HCT116 (cell line): ENCODE measurements around the gene NIF3L1. TPM values are rescaled to one million over a fixed set of nuclear protein-coding genes. Genes with fewer than 3 reads are reported as not detected.

Experiments
- ATAC-seq: fragments of 200-7000 bp; cut with Tn5 transposase; 2 replicates; pipeline ENCODE4 v1.9.1; 2020; ENCODE audit warnings: mild to moderate bottlenecking, moderate library complexity
- BruUV-seq: library from RNA; stranded (reverse); fragments of 400-500 nt; replicated peaks from 2 replicates; lab custom pipeline; 2021; lab: Mats Ljungman, UMichigan
- CTCF ChIA-PET: fragments of 300-600 bp; sonication (Branson Sonifier 250); formaldehyde crosslinking; loops from one replicate; lab custom pipeline; 2021; ENCODE audit warnings: antibody characterized with exemption; lab: Charles Lee
- POLR2A ChIA-PET: fragments of 300-600, 350-600 bp; sonication (Branson Sonifier 250); formaldehyde crosslinking; loops from one replicate; lab custom pipeline; 2021; ENCODE audit warnings: antibody characterized with exemption; lab: Charles Lee
- RAD21 ChIA-PET, 2 experiments: fragments of 300-600 bp; sonication (Branson Sonifier 250); formaldehyde crosslinking; loops; one replicate each; lab custom pipeline; 2023; ENCODE audit warnings: low total read pairs in 2 of 2; ENCODE audit not compliant: uncharacterized antibody in 2 of 2, unreplicated experiment in 2 of 2, low non-redundant PET in 1 of 2; lab: Charles Lee
- DNase-seq: peaks from one replicate; pipeline ENCODE4 v3.0.0-alpha.2; 2010; ENCODE audit warnings: low read depth, low spot score
- H2AFZ ChIP-seq: fragments of 200-600 bp; shearing (Covaris generic), sonication (generic); 2 replicates; pipeline ENCODE4 v1.6.1; 2017; ENCODE audit warnings: low read depth, mixed run types, mixed read lengths, antibody characterized with exemption, low read length; ENCODE audit not compliant: poor library complexity, severe bottlenecking
- H3K27ac ChIP-seq: 2 replicates; pipeline ENCODE4 v1.5.1; 2012; ENCODE audit warnings: low read depth, low read length
- H3K27me3 ChIP-seq: fragments of 200-600 bp; sonication (generic); 2 replicates; pipeline ENCODE4 v1.6.1; 2016; ENCODE audit warnings: mixed run types, low read length, mixed read lengths; ENCODE audit not compliant: insufficient read depth
- H3K36me3 ChIP-seq, 2 experiments: fragments of 200-500 bp in 1 of 2; fragments of 200-600 bp in 1 of 2; sonication (Bioruptor generic) in 1 of 2; sonication (generic) in 1 of 2; 2 replicates each; pipeline versions ENCODE4 v1.5.1 to v1.6.1; 2014 to 2016; ENCODE audit warnings: low read length in 2 of 2, inconsistent platforms in 1 of 2, mixed read lengths in 1 of 2, mixed run types in 1 of 2; ENCODE audit not compliant: insufficient read depth in 2 of 2, control insufficient read depth in 1 of 2
- H3K4me1 ChIP-seq, 2 experiments: fragments of 200-600 bp in 1 of 2; sonication (generic) in 1 of 2; 2 replicates each; pipeline versions ENCODE4 v1.5.1 to v1.6.1; 2012 to 2017; ENCODE audit warnings: low read length in 2 of 2, inconsistent platforms in 1 of 2, mild to moderate bottlenecking in 1 of 2, mixed read lengths in 1 of 2, mixed run types in 1 of 2, moderate library complexity in 1 of 2; ENCODE audit not compliant: insufficient read depth in 2 of 2, control insufficient read depth in 1 of 2
- H3K4me2 ChIP-seq: fragments of 200-600 bp; sonication (generic); 2 replicates; pipeline ENCODE4 v1.6.1; 2017; ENCODE audit warnings: mixed run types, low read length, mixed read lengths
- H3K4me3 ChIP-seq, 2 experiments: fragments of 200-600 bp in 1 of 2; sonication (generic) in 1 of 2; replicated peaks in 1 of 2; 2 replicates each; pipeline ENCODE4 v1.5.1; 2011 to 2016; ENCODE audit warnings: low read length in 2 of 2, control low read depth in 1 of 2, low read depth in 1 of 2, mild to moderate bottlenecking in 1 of 2, mixed read lengths in 1 of 2, mixed run types in 1 of 2
- H3K79me2 ChIP-seq: fragments of 200-600 bp; sonication (generic); 2 replicates; pipeline ENCODE4 v1.6.1; 2017; ENCODE audit warnings: mild to moderate bottlenecking, mixed run types, low read length, moderate library complexity, mixed read lengths; ENCODE audit not compliant: insufficient read depth
- H3K9ac ChIP-seq: fragments of 200-600 bp; sonication (generic); 2 replicates; pipeline ENCODE4 v1.6.1; 2016; ENCODE audit warnings: low read length, mixed read lengths
- H3K9me2 ChIP-seq: fragments of 200-600 bp; sonication (generic), shearing (Covaris generic); 2 replicates; pipeline ENCODE4 v1.6.1; 2017; ENCODE audit warnings: mixed run types, mild to moderate bottlenecking, moderate library complexity; ENCODE audit not compliant: insufficient read depth
- H3K9me3 ChIP-seq, 2 experiments: fragments of 200-500 bp in 1 of 2; fragments of 200-600 bp in 1 of 2; sonication (Bioruptor generic) in 1 of 2; sonication (generic) in 1 of 2; 2 replicates each; pipeline ENCODE4 v1.6.1; 2014 to 2017; ENCODE audit warnings: low read length in 2 of 2, mixed read lengths in 2 of 2, inconsistent platforms in 1 of 2, low read depth in 1 of 2, mild to moderate bottlenecking in 1 of 2, mixed run types in 1 of 2, moderate library complexity in 1 of 2; ENCODE audit not compliant: control insufficient read depth in 1 of 2, insufficient read depth in 1 of 2
- H4K20me1 ChIP-seq: fragments of 200-600 bp; sonication (generic), shearing (Covaris generic); 2 replicates; pipeline ENCODE4 v1.6.1; 2017; ENCODE audit warnings: mixed run types, mild to moderate bottlenecking, moderate library complexity; ENCODE audit not compliant: insufficient read depth
- CBX3 ChIP-seq: IDR thresholded peaks from 2 replicates; pipeline ENCODE4 v1.6.1; 2012; ENCODE audit warnings: low read depth
- EGR1 ChIP-seq: IDR thresholded peaks from 2 replicates; pipeline ENCODE4 v1.6.1; 2012; ENCODE audit warnings: low read depth
- ELF1 ChIP-seq: IDR thresholded peaks from 2 replicates; pipeline ENCODE4 v1.6.1; 2012; ENCODE audit warnings: low read depth, borderline replicate concordance
- EZH2 ChIP-seq: fragments of 200-600 bp; sonication (generic); IDR thresholded peaks from 2 replicates; pipeline ENCODE4 v1.6.1; 2017; ENCODE audit warnings: antibody characterized with exemption, mixed run types
- JUND ChIP-seq: IDR thresholded peaks from 2 replicates; pipeline ENCODE4 v1.6.1; 2012
- POLR2AphosphoS5 ChIP-seq: IDR thresholded peaks from 2 replicates; pipeline ENCODE4 v1.6.1; 2011; ENCODE audit warnings: mild to moderate bottlenecking, low read depth, low read length, moderate library complexity
- RAD21 ChIP-seq: IDR thresholded peaks from 2 replicates; pipeline ENCODE4 v1.6.1; 2012; ENCODE audit warnings: low read depth, mild to moderate bottlenecking
- REST ChIP-seq: IDR thresholded peaks from 2 replicates; pipeline ENCODE4 v1.6.1; 2012; ENCODE audit warnings: low read depth
- SIN3A ChIP-seq: IDR thresholded peaks from 2 replicates; pipeline ENCODE4 v1.6.1; 2012; ENCODE audit warnings: low read depth
- SP1 ChIP-seq: IDR thresholded peaks from 2 replicates; pipeline ENCODE4 v1.6.1; 2012; ENCODE audit warnings: low read depth
- SRF ChIP-seq: IDR thresholded peaks from 2 replicates; pipeline ENCODE4 v1.6.1; 2012; ENCODE audit warnings: low read depth
- TCF7L2 ChIP-seq: IDR thresholded peaks from 2 replicates; pipeline ENCODE4 v1.7.0; 2011; ENCODE audit warnings: borderline replicate concordance, inconsistent platforms; ENCODE audit not compliant: insufficient read depth, insufficient read length; ENCODE audit errors: extremely low read depth
- YY1 ChIP-seq: IDR thresholded peaks from 2 replicates; pipeline ENCODE4 v1.6.1; 2011; ENCODE audit warnings: low read length, low read depth, moderate library complexity, mild to moderate bottlenecking; ENCODE audit not compliant: insufficient replicate concordance; ENCODE audit errors: extremely low read depth
- ZBTB33 ChIP-seq: IDR thresholded peaks from 2 replicates; pipeline ENCODE4 v1.6.1; 2011; ENCODE audit warnings: mild to moderate bottlenecking, low read length, moderate library complexity; ENCODE audit not compliant: insufficient replicate concordance; ENCODE audit errors: extremely low read depth
- intact Hi-C: fragments of 100-400 bp; cut with micrococcal nuclease; formaldehyde crosslinking; loops from 2 replicates; pipeline ENCODE4 v1.10.0; 2022
- total RNA-seq: library from RNA; stranded (reverse); gene quantifications from one replicate; pipeline ENCODE4 v1.2.1, GENCODE V29; 2021; ENCODE audit not compliant: unreplicated experiment
- TF ChIP-seq, protein P1 (sequence below): IDR thresholded peaks from 2 replicates; pipeline ENCODE4 v1.6.1; 2012
- TF ChIP-seq, protein P2 (sequence below), 3 experiments: fragments of 200-600 bp in 1 of 3; sonication (generic) in 1 of 3; IDR thresholded peaks in 2 of 3; conservative IDR thresholded peaks in 1 of 3; 2 replicates each; pipeline ENCODE4 v1.5.1; 2012 to 2017; ENCODE audit warnings: low read depth in 2 of 3, low read length in 2 of 3, antibody characterized with exemption in 1 of 3, borderline replicate concordance in 1 of 3, control low read depth in 1 of 3, mild to moderate bottlenecking in 1 of 3, mixed read lengths in 1 of 3, mixed run types in 1 of 3, moderate library complexity in 1 of 3; ENCODE audit not compliant: insufficient read depth in 1 of 3

Gene NIF3L1
- total RNA-seq, 1 experiment from 2014 or later: 44.7 TPM

- Histone ChIP-seq H3K4me3 (no peak overlapping the region), H2AFZ (no peak overlapping the region), H3K9ac (no peak overlapping the region), H3K27me3 (no peaks in the 10 kb centered on the region), H3K4me1 (peaks cover 12 to 13% of the 10 kb centered on the region in 2 experiments), H3K4me2 (no peak overlapping the region), H3K79me2 (0 out of 2 replicates have a peak, but pooled peaks cover 3% of the 10 kb centered on the region), H4K20me1 (no peaks in the 10 kb centered on the region; the same call in 1 of the 2 replicates), H3K9me2 (no peaks in the 10 kb centered on the region), H3K36me3 (peaks cover 37 to 60% of the 10 kb centered on the region in 2 experiments; a peak in 3 of 4 replicates), H3K9me3 (no peaks in the 10 kb centered on the region), H3K27ac (no peak overlapping the region)
- ChIA-PET CTCF (no interaction called here), RAD21 (no interaction called here), POLR2A (no interaction called here)
- TF ChIP-seq EGR1 (no peak), YY1 (no peak), SRF (no peak), RAD21 (no peak), CBX3 (no peak), REST (no peak), EZH2 (no peak), TCF7L2 (no peak), SIN3A (no peak), JUND (no peak), POLR2AphosphoS5 (no peak), ZBTB33 (no peak), SP1 (no peak), ELF1 (no peak)
- TF ChIP-seq, protein P1, sequence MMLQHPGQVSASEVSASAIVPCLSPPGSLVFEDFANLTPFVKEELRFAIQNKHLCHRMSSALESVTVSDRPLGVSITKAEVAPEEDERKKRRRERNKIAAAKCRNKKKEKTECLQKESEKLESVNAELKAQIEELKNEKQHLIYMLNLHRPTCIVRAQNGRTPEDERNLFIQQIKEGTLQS: no peak
- TF ChIP-seq, protein P2, sequence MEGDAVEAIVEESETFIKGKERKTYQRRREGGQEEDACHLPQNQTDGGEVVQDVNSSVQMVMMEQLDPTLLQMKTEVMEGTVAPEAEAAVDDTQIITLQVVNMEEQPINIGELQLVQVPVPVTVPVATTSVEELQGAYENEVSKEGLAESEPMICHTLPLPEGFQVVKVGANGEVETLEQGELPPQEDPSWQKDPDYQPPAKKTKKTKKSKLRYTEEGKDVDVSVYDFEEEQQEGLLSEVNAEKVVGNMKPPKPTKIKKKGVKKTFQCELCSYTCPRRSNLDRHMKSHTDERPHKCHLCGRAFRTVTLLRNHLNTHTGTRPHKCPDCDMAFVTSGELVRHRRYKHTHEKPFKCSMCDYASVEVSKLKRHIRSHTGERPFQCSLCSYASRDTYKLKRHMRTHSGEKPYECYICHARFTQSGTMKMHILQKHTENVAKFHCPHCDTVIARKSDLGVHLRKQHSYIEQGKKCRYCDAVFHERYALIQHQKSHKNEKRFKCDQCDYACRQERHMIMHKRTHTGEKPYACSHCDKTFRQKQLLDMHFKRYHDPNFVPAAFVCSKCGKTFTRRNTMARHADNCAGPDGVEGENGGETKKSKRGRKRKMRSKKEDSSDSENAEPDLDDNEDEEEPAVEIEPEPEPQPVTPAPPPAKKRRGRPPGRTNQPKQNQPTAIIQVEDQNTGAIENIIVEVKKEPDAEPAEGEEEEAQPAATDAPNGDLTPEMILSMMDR (IDR thresholded peaks at IDR 0.05 in 2 of 3, conservative IDR thresholded peaks at IDR 0.05 in 1 of 3; ENCODE audit: borderline replicate concordance in 1 of 3, insufficient read depth in 1 of 3, low read depth in 2 of 3, low read length in 2 of 3): no peak
- no TSS peak for BruUV-seq
- ATAC-seq (no peak), DNase-seq (no peak)
- intact Hi-C loops: loop anchor here (10.0 kb wide), 1 partner anchor 215 kb away; no protein-coding TSS in a partner anchor
Measured at GRCh38 chr2:200939832-200940231, 50.7 kb downstream of the NIF3L1 start.
